ENCODE measurements around the gene MPRIP. TPM values are rescaled to one million over a fixed set of nuclear protein-coding genes. Genes with fewer than 3 reads are reported as not detected.

Gene MPRIP
- polyA plus RNA-seq, 1 donor from 2014 or later, result 47.3 TPM

GRCh38 chr17:17237026-17237799 lies 195.0 kb downstream of the MPRIP start, which contains the start of gene FLCN:
TSS of gene FLCN (minus strand) at chr17:17237168. CDS start at chr17:17228137, 9,031 bp downstream.
- Histone ChIP-seq H3F3A (ENCODE audit: insufficient read depth, low read length, poor library complexity, severe bottlenecking) (no peaks in the 10 kb centered on the region), H4K20me1 (ENCODE audit: insufficient read depth) (no peaks in the 10 kb centered on the region), H3K27me3 (ENCODE audit: insufficient read depth, low read depth, low read length) (no peaks in the 10 kb centered on the region), H2AFZ (ENCODE audit: low read depth, low read length) (peak within 1 kb of the TSS; percentile 98), H3K4me3 (ENCODE audit: low read length) (peak within 1 kb of the TSS; percentile 100), H3K9ac (ENCODE audit: low read length) (peak within 1 kb of the TSS; percentile 96), H3K9me3 (ENCODE audit: low read length) (no peaks in the 10 kb centered on the region), H3K4me2 (ENCODE audit: low read length) (peak within 1 kb of the TSS; percentile 94), H3K79me2 (replicated peaks; ENCODE audit: insufficient read depth, low read length) (peaks cover 22% of the 10 kb centered on the region), H3K9me2 (ENCODE audit: insufficient read depth, low read length) (no peaks in the 10 kb centered on the region), H3K27ac (ENCODE audit: low read length) (peak within 1 kb of the TSS; percentile 95), H3K36me3 (ENCODE audit: insufficient read depth, low read length) (no peaks in the 10 kb centered on the region)
- TF ChIP-seq TAF1 (IDR thresholded peaks at IDR 0.05; ENCODE audit: low read depth) (peak; percentile 53), EP300 (conservative IDR thresholded peaks at IDR 0.05; ENCODE audit: poor library complexity, severe bottlenecking) (peak; percentile 45), POLR2AphosphoS5 (IDR thresholded peaks at IDR 0.05) (peak; percentile 90), CTCF (IDR thresholded peaks at IDR 0.05; ENCODE audit: poor library complexity, severe bottlenecking) (peak; percentile 28), RAD21 (conservative IDR thresholded peaks at IDR 0.05) (no peak), SMC3 (conservative IDR thresholded peaks at IDR 0.05; ENCODE audit: poor library complexity) (no peak), REST (IDR thresholded peaks at IDR 0.05; ENCODE audit: borderline replicate concordance) (peak; percentile 55), EZH2 (IDR thresholded peaks at IDR 0.05; ENCODE audit: borderline replicate concordance, insufficient read depth, low read length, poor library complexity, severe bottlenecking) (no peak), MXI1 (conservative IDR thresholded peaks at IDR 0.05; ENCODE audit: poor library complexity, severe bottlenecking) (peak; percentile 62)

GRCh38 chr17:17239832-17240231 lies 197.6 kb downstream of the MPRIP start:
- Histone ChIP-seq H3K9me3 (ENCODE audit: low read length) (no peaks in the 10 kb centered on the region), H3K4me3 (ENCODE audit: low read length) (no peak overlapping the region), H3K79me2 (replicated peaks; ENCODE audit: insufficient read depth, low read length) (peaks cover 17% of the 10 kb centered on the region), H4K20me1 (ENCODE audit: insufficient read depth) (no peaks in the 10 kb centered on the region), H3K27me3 (ENCODE audit: insufficient read depth, low read depth, low read length) (no peaks in the 10 kb centered on the region), H3K9me2 (ENCODE audit: insufficient read depth, low read length) (no peaks in the 10 kb centered on the region), H3K9ac (ENCODE audit: low read length) (no peak overlapping the region), H2AFZ (ENCODE audit: low read depth, low read length) (no peak overlapping the region), H3K4me2 (ENCODE audit: low read length) (no peak overlapping the region), H3K36me3 (ENCODE audit: insufficient read depth, low read length) (no peaks in the 10 kb centered on the region), H3F3A (ENCODE audit: insufficient read depth, low read length, poor library complexity, severe bottlenecking) (no peaks in the 10 kb centered on the region), H3K27ac (ENCODE audit: low read length) (no peak overlapping the region)
- TF ChIP-seq TAF1 (IDR thresholded peaks at IDR 0.05; ENCODE audit: low read depth) (no peak), POLR2AphosphoS5 (IDR thresholded peaks at IDR 0.05) (no peak), REST (IDR thresholded peaks at IDR 0.05; ENCODE audit: borderline replicate concordance) (no peak), CTCF (IDR thresholded peaks at IDR 0.05; ENCODE audit: poor library complexity, severe bottlenecking) (no peak), RAD21 (conservative IDR thresholded peaks at IDR 0.05) (no peak), EZH2 (IDR thresholded peaks at IDR 0.05; ENCODE audit: borderline replicate concordance, insufficient read depth, low read length, poor library complexity, severe bottlenecking) (no peak), MXI1 (conservative IDR thresholded peaks at IDR 0.05; ENCODE audit: poor library complexity, severe bottlenecking) (no peak), EP300 (conservative IDR thresholded peaks at IDR 0.05; ENCODE audit: poor library complexity, severe bottlenecking) (no peak), SMC3 (conservative IDR thresholded peaks at IDR 0.05; ENCODE audit: poor library complexity) (no peak)
